GM19468 (cell line): ENCODE results near the gene CHD2.
"Not testable (repeated sequence)": the region's sequence is repeated elsewhere in the genome, so short reads cannot be mapped to it uniquely, and the experiment has no call there.

Source experiments
- ATAC-seq: cut with Tn5 transposase; IDR thresholded peaks from one replicate; pipeline ENCODE4 v1.9.1; 2021; ENCODE audit warnings: mild to moderate bottlenecking, moderate library complexity, moderate number of reproducible peaks; ENCODE audit not compliant: unreplicated experiment; ENCODE audit errors: extremely low read depth

Gene CHD2

GRCh38 chr15:92903966-92904721 lies 4.0 kb downstream of the CHD2 start:
- peak; percentile 87 for ATAC-seq

- ATAC-seq: no peak
These were observed 4.8 kb downstream of the CHD2 start for GRCh38 chr15:92904722-92905571.

- ATAC-seq: no peak
These were observed 5.9 kb downstream of the CHD2 start for GRCh38 chr15:92906020-92906419.

- no peak for ATAC-seq
These were observed 6.5 kb downstream of the CHD2 start for GRCh38 chr15:92906563-92907081.

GRCh38 chr15:92907229-92907628 lies 7.1 kb downstream of the CHD2 start:
- no peak for ATAC-seq

- ATAC-seq: no peak
These were observed 8.0 kb downstream of the CHD2 start for GRCh38 chr15:92907896-92908712.

- ATAC-seq: no peak
These were observed 8.6 kb downstream of the CHD2 start for GRCh38 chr15:92908713-92909057.

GRCh38 chr15:92909136-92909781 lies 9.1 kb downstream of the CHD2 start:
- ATAC-seq: no peak

GRCh38 chr15:92910451-92910850 lies 10.3 kb downstream of the CHD2 start:
- no peak for ATAC-seq

- no peak for ATAC-seq
These were observed 14.0 kb downstream of the CHD2 start for GRCh38 chr15:92914103-92914499.

- no peak for ATAC-seq
These were observed 14.7 kb downstream of the CHD2 start for GRCh38 chr15:92914768-92915221.

- no peak for ATAC-seq
These were observed 15.8 kb downstream of the CHD2 start for GRCh38 chr15:92915766-92916435.

GRCh38 chr15:92917598-92918407 lies 17.7 kb downstream of the CHD2 start:
- ATAC-seq: no peak

- not testable (repeated sequence) for ATAC-seq
These were observed 18.8 kb downstream of the CHD2 start for GRCh38 chr15:92918881-92919280.

GRCh38 chr15:92920595-92921161 lies 20.6 kb downstream of the CHD2 start:
- no peak for ATAC-seq

- ATAC-seq: no peak
These were observed 21.3 kb downstream of the CHD2 start for GRCh38 chr15:92921215-92922131.

- ATAC-seq: no peak
These were observed 22.4 kb downstream of the CHD2 start for GRCh38 chr15:92922418-92923002.
